ENCODE results near the gene VPS9D1. TPM values are rescaled to one million over a fixed set of nuclear protein-coding genes. Genes with fewer than 3 reads are reported as not detected.
"Not testable (repeated sequence)": the region's sequence is repeated elsewhere in the genome, so short reads cannot be mapped to it uniquely, and the experiment has no call there.

VPS9D1 gene
- total RNA-seq, 4 donors from 2014 or later = 5.8 to 9.8 (median 7.0) TPM

DNA sequence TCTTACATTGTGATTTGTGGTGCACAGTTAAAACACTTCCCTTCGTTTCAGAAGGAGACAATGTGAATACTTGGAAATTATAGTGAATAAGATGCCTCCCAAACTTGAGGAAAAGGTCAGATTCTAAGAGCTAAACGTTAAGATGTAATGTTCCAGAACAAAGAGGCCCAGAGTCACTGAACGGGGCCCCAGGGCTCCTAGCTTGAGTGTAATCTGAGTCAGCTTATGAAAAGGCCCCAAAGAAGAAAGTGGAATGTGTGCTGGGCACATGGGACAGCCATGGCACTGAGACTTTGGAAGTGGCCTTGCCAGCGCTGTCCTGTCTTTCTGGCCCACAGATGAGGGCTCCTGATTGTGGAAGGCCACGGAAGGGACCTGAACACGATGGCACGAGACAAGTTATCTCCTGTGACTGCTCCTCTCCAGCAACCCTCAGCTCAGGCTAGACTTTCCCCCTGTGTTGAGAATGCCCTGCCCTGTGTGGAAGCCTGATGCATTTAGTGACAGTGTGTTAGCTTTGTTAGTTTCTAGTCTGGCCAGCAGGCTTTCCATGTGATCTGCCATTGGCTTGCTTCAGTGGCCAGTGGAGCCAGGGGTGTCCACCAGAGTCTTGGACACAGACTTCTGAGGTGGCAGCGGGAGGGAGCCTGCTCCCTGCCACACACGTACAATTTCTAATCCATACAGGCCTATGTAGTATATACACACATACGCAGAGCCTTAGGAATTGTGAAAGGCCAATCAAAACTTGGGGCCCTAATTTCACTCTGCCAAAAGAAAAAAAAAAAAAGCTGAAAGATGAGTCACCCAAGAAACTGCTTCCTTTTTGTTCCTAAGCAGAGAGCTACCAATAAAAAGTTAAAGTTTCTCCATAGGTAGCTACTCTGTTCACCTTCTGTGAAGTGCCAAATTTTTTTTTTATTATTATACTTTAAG lies 49.9 kb downstream of the VPS9D1 start:
- H3K4me3 ChIP-seq (ENCODE audit: low read depth, poor library complexity, severe bottlenecking) = no peak overlapping the region
- 78 to 81% methylated on average over 10 of the region's 10 CpGs for WGBS, 2 donors
- TF ChIP-seq, protein P1, sequence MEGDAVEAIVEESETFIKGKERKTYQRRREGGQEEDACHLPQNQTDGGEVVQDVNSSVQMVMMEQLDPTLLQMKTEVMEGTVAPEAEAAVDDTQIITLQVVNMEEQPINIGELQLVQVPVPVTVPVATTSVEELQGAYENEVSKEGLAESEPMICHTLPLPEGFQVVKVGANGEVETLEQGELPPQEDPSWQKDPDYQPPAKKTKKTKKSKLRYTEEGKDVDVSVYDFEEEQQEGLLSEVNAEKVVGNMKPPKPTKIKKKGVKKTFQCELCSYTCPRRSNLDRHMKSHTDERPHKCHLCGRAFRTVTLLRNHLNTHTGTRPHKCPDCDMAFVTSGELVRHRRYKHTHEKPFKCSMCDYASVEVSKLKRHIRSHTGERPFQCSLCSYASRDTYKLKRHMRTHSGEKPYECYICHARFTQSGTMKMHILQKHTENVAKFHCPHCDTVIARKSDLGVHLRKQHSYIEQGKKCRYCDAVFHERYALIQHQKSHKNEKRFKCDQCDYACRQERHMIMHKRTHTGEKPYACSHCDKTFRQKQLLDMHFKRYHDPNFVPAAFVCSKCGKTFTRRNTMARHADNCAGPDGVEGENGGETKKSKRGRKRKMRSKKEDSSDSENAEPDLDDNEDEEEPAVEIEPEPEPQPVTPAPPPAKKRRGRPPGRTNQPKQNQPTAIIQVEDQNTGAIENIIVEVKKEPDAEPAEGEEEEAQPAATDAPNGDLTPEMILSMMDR (IDR thresholded peaks at IDR 0.05) = no peak
- TF ChIP-seq POLR2A (IDR thresholded peaks at IDR 0.05) = no peak
- DNase-seq (ENCODE audit: low spot score in 2 of 2) = no peak
- intact Hi-C loops (cut with DNase I; ENCODE audit: low total_unique reads) = no loop called here

DNA sequence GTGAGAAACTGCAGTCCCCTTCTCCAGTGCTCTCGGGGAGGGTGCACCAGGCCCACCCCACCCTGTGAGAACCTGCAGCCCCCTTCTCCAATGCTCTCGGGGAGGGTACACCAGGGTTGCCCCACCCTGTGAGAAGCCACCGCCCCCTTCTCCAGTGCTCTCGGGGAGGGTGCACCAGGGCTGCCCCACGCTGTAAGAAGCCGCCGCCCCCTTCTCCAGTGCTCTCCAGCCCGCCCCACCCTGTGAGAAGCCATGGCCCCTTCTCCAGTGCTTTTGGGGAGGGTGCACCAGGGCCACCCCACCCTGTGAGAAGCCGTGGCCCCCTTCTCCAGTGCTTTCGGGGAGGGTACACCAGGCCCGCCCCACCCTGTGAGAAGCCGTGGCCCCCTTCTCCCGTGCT lies 50.9 kb downstream of the VPS9D1 start:
- intact Hi-C loops (cut with DNase I; ENCODE audit: low total_unique reads) = no loop called here
- 76 to 87% methylated on average over 10 to 13 of the region's 13 CpGs for WGBS, 2 donors
- DNase-seq (ENCODE audit: low spot score in 2 of 2) = no peak
- no peak overlapping the region for H3K4me3 ChIP-seq (ENCODE audit: low read depth, poor library complexity, severe bottlenecking)
- TF ChIP-seq POLR2A (IDR thresholded peaks at IDR 0.05) = no peak
- TF ChIP-seq, protein P1 (IDR thresholded peaks at IDR 0.05) = no peak

DNA sequence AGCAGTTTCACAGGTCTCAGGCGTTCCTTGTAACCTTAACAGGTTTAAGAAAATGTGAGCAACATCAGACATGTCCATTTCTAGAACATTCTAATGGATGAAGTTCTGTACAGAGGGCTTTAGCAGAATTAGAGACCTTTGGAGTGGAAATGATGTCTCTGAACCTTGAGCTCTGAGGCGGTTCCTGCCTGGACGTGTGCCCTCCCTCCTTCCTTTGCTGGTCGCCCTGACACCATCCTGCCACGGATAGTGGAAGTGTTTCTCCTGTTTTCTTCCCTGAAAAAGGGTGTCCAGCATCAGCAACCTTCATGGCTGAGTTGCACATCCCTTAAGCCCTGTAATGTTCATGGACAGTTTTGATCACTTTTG lies 51.9 kb downstream of the VPS9D1 start:
- WGBS, 2 donors = 63 to 74% methylated on average over 5 of the region's 5 CpGs
- intact Hi-C loops (cut with DNase I; ENCODE audit: low total_unique reads) = no loop called here
- TF ChIP-seq, protein P1 (IDR thresholded peaks at IDR 0.05) = no peak
- no peak for TF ChIP-seq POLR2A (IDR thresholded peaks at IDR 0.05)
- no peak for DNase-seq (ENCODE audit: low spot score in 2 of 2)
- H3K4me3 ChIP-seq (ENCODE audit: low read depth, poor library complexity, severe bottlenecking) = no peak overlapping the region

DNA sequence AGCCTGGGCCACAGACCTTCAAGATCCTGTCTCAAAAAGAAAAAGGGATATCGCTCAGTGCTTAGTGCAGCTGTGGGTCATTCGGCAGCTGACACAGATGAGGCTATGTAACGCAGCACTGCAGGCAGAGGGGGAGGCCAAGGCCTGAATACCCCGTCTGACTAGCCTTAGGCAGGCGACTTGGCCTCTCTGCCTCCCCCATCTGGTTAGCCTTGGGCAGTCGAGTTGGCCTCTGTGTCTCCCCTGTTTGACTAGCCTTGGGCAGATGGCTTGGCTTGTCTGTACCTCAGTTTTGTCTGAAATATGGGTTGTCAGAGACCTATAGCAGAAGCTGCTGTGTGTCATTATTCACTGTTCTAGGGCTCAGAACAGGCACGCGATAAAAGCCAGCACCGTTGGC lies 53.1 kb downstream of the VPS9D1 start:
- WGBS, 2 donors = 79 to 80% methylated on average over 8 of the region's 9 CpGs
- DNase-seq (ENCODE audit: low spot score in 2 of 2) = no peak
- intact Hi-C loops (cut with DNase I; ENCODE audit: low total_unique reads) = no loop called here
- no peak overlapping the region for H3K4me3 ChIP-seq (ENCODE audit: low read depth, poor library complexity, severe bottlenecking)
- TF ChIP-seq POLR2A (IDR thresholded peaks at IDR 0.05) = no peak
- TF ChIP-seq, protein P1 (IDR thresholded peaks at IDR 0.05) = no peak

DNA sequence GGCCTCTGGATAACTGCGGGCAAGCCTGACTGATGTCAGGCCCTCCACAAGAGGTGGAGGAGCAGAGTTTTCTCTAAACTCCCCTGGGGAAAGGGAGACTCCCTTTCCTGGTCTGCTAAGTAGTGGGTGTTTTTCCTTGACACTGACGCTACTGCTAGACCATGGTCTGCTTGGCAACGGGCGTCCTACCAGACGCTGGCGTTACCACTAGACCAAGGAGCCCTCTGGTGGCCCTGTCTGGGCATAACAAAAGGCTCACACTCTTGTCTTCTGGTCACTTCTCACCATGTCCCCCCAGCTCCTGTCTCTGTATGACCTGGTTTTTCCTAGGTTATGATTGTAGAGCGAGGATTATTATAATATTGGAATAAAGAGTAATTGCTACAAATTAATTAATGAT lies 53.7 kb downstream of the VPS9D1 start:
- WGBS, 2 donors = 66 to 76% methylated on average over 7 of the region's 7 CpGs
- intact Hi-C loops (cut with DNase I; ENCODE audit: low total_unique reads) = not testable (repeated sequence)

DNA sequence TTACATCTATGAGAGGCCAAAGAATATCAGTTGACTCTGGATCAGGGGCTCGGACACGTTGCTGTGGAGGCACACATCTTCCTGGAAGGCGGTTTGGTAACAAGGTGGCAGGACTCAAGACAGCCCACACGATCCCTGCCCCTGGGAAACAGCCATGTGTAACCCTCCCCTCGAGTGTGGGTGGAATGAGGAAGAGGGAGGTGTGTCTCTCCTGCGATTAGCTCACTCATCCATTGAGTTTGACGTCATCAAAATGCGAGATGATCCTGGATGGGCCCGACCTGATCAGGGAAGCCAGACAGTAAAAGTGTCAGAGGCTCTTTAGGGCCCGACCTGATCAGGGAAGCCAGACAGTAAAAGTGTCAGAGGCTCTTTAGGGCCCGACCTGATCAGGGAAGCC lies 56.5 kb downstream of the VPS9D1 start:
- DNase-seq (ENCODE audit: low spot score in 2 of 2); intact Hi-C loops (cut with DNase I; ENCODE audit: low total_unique reads); H3K4me3 ChIP-seq (ENCODE audit: low read depth, poor library complexity, severe bottlenecking): not testable (repeated sequence)
- 64 to 72% methylated on average over 11 of the region's 11 CpGs for WGBS, 2 donors

More for the DNA sequence above, 53.7 kb downstream of the VPS9D1 start:
- not testable (repeated sequence) for DNase-seq (ENCODE audit: low spot score in 2 of 2); H3K4me3 ChIP-seq (ENCODE audit: low read depth, poor library complexity, severe bottlenecking)

DNA sequence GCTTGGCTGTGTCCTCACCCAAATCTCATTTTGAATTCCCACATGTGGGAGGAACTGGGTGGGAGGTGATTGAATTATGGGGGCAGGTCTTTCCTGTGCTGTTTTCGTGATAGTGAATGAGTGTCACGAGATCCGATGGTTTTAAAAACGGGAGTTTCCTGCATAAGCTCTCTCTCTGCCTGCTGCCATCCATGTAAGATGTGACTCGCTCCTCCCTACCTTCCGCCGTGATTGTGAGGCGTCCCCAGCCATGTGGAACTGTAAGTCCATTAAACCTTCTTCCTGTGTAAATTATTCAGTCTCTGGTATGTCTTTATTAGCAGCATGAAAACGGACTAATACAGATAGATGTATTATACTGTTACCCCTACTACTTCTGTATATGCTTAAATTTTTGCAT lies 59.5 kb downstream of the VPS9D1 start:
- TF ChIP-seq POLR2A (IDR thresholded peaks at IDR 0.05) = no peak
- TF ChIP-seq, protein P1 (IDR thresholded peaks at IDR 0.05) = no peak
- intact Hi-C loops (cut with DNase I; ENCODE audit: low total_unique reads) = no loop called here
- no peak overlapping the region for H3K4me3 ChIP-seq (ENCODE audit: low read depth, poor library complexity, severe bottlenecking)
- WGBS, 2 donors = 93 to 94% methylated on average over 9 of the region's 9 CpGs
- no peak for DNase-seq (ENCODE audit: low spot score in 2 of 2)

Data from lower leg skin (tissue), 4 donors.